Inferior parietal cortex (tissue), 1 donor: Measurements from ENCODE around the gene TMEM187.

Experiments used
- DNase-seq: peaks from one replicate; pipeline ENCODE4 v3.0.0-alpha.2; 2016; ENCODE audit errors: extremely low spot score

Gene TMEM187, protein sequence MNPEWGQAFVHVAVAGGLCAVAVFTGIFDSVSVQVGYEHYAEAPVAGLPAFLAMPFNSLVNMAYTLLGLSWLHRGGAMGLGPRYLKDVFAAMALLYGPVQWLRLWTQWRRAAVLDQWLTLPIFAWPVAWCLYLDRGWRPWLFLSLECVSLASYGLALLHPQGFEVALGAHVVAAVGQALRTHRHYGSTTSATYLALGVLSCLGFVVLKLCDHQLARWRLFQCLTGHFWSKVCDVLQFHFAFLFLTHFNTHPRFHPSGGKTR

DNA sequence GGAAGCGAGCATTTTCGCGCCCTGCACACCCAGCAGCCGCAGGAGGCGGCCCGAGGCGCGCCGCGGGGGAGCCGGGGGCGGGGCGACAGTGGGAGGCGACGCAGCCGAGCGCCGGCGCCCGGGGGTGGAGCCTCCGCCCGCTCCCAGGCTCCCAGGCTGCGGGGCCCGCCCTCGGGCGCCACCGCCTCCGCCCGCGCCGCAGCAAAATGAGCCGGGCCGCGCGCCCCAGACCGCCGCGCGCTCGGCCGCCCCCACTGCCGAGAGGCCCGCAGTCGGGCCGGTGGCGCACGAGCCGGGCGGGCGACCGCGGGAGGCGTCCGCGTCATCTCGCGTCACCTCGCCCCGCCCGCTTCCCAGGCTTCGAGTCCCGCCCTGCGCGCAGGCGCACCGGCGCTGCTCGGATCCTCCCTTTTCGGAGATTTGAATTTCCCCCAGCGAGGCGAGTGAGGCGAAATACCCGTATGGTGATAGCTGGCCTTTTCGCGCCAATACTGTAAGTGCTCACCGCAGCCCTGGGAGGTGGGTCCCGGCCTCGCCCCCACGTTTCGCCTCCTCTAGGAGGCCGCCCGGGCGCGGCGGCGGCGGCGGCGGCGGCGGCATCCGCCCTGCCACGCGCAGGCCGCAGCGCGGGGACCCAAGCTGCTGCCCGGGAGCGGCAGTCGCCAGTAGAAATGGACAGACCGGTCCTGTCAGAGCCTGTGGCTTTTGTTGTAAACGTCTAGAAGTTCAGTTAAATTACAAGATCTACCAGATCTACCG, at the start of gene TMEM187:
TSS of gene TMEM187 (plus strand) at position 387 of the 759 bp plus-strand sequence. CDS start 9,309 bp downstream, outside the sequence.
- DNase-seq = peak; percentile 85

DNA sequence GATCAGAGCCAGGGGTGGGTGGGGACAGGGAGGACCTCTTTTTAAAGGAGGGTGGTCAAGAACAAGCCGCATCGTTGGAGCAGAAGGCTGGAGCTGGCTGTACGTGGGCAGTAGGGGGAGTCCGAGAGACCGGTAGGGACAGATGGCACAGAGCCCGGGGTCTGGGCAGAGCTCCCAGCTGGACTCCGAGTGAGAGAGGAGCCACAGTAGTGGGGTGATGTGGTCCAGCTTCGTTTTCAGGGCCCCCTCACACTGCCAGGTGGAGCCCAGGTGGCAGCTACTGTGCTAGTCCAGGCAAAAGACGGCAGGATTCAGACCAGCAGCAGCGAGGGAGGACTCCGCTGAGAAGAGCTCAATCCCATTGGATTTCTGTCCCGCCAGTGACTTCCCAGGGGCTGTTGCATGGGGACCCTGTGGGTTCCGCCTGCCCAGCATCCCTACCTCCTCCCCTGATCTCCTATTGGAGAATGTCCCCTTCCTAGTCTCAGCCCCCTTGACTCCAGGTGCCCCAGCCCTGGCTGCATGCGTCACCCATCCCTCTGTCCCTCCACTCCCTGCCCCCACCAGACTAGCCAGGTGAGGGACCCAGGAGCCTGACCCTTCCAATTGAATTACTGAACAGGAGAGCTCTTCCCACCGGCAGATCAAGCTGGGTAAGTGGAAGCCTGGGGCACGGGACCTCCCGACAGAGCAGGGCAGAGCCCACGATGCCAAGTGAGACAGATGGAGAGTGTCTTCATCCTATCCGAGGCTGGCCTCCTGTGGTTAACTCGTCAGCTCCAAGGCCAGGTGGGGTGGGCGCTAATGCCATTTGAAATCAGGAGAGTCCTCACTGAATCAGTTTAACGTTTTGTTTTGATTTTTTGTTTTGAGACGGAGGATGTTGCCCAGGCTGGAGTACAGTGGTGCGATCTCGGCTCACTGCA, 49.4 kb upstream of the TMEM187 start:
- no peak for DNase-seq

DNA sequence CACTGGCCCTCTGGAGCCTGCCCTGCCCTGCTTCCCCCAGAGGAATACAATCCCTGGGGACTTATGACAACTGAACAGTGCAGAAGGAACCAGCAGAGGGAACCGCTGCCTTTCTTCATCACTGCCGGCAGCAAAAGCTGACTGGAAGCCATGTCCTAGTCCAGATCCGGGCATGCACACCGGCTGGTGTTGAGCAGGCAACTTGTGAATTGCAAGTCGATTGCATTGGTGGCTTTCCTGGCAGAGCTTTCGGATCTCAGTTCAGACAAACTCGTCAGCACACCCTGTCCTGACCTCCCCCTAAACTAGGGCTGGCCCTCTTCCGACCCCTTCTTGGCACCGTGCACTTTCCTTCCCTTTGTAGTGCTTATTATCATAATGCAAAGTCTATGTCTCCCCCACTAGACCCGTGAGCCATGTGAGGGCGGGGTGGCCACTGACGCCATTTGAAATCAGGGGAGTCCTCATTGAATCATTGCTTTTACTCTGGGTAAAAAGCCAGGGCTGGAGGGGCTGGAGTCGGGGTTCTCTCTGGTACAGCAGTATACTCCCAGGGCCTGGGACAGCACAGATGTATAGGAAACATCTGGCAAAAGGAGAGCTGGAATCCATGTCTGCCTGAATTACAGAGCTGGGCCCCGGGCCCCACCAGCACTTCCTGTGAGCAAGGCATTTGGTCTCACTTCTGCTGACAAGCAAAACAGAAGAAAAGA, 48.2 kb upstream of the TMEM187 start:
- no peak for DNase-seq

DNA sequence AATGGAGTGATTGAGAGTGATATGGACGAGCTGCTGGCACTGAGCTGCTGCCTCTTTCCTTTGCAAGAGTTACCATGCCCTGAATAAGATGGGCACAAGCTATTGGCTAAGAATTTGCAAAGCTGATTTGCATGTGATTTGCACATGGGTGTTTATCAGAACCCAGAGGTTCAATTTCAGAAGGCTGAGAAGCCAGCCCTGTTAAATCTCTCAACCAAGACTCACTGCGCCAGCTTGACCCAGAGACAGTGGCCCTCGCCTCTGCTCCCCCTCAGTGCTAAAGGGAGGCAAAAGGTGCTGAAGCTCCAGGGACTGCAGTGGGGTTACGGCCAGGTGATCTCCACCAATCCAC, 47.2 kb upstream of the TMEM187 start:
- no peak for DNase-seq

DNA sequence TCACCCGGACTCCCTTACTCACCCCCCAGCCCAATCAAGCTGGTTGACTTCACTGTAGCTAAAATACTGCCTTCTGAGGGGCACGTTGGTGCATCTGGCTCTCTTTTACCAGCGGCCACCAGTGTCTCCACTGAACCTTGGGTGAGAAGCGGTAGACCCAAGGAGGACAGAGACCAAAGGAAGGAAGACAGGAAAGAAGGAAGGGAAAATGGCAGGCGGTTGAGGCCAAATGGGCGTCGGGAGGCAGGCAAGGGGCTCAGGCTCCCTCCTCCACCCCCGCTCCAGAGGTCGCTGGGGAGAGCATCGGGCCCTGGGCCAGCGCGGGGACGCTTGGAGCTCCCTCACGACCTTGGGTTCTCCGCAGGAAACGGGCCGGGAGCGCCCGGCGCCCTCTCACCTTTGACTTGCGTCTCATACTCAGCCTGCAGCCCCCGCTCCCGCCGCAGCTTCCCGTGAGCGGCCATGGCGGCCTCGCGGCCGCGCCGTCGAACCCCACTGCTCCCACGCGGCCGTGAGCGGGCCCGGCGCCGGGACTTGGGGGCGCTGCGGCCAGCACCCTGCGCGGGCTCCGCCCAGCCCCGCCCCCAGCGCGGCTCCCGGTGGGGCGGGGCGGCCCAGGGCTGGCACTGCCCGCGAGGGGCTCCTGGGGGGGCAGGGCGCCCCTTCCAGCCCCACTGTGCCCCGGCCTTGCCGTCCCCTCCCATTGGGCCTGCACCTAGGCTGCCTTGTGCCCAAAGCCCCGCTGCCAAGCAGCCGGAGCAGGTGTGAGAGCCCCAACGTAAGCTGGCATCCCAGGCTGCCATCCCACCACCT, 46.6 kb upstream of the TMEM187 start, which contains the start of gene ARHGAP4:
TSS of gene ARHGAP4 (minus strand) at position 526 of the 813 bp plus-strand sequence. CDS start at position 464, 62 bp downstream.
- DNase-seq = no peak

DNA sequence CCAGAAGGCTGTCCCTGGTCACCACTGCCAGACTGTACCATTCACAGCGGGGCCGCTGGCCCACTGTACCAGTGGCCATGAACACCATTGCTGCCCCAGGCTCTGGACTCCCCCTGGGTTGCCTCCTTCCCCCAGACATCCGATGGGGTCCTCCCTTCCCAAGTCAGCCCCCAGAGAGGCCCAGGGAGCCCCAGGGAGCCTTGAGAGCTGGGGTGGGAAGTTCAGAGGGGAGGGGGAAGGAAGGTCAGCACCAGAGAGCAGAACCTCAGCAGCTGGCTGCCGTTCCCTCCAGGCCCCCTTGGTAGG, 46.0 kb upstream of the TMEM187 start:
- DNase-seq = no peak

DNA sequence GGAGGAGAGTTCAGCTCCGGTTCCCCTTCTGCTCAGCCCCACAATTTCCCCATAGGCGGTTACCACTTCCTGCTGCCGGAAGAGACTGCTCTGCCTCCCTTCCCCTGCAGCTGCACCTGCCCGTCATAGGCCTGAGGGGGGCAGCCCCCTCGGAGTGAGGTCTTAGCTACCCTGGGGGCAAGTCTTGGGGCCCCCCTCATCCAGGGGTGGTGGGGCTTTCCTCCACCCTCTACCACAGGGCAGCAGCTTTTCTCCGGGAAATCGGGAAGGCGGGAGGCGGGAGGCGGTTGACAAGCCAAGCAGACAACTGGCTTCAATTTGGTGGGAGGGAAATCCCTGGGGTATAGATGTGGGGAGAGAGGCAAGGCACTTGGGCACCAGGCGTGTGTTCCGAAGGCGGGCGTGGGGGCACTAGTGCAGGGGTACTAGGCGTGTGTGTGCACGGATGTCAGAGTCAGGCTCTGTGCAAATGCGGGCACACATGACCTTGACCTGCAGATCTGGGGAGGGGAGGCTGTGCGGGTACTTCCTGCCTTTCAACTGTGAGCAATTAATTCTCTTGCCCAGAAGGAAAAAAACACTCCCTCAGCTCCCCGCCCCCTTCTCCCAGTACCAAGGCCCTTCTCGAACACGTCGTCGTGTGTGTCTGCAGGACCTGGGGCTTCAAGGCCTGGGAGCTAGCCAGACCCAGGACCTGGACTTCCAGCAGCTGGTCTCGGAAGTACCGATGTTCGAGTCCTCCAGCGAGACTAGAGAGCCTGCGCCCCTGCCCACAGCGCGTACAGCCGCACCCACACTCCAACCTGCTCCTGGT, 45.5 kb upstream of the TMEM187 start:
- no peak for DNase-seq

DNA sequence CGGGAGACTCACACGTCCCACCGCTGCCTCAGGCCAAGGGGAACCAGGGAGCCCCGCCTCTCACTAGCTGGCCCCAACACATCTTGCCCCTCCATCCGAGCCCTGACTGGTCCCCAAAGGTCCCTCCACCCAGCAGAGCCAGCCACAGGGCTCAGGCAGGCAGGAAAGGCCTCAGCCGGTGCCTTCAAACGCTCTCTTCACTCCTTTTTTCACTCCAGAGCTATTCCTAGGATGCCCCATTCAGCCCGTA, 45.0 kb upstream of the TMEM187 start:
- DNase-seq = no peak

DNA sequence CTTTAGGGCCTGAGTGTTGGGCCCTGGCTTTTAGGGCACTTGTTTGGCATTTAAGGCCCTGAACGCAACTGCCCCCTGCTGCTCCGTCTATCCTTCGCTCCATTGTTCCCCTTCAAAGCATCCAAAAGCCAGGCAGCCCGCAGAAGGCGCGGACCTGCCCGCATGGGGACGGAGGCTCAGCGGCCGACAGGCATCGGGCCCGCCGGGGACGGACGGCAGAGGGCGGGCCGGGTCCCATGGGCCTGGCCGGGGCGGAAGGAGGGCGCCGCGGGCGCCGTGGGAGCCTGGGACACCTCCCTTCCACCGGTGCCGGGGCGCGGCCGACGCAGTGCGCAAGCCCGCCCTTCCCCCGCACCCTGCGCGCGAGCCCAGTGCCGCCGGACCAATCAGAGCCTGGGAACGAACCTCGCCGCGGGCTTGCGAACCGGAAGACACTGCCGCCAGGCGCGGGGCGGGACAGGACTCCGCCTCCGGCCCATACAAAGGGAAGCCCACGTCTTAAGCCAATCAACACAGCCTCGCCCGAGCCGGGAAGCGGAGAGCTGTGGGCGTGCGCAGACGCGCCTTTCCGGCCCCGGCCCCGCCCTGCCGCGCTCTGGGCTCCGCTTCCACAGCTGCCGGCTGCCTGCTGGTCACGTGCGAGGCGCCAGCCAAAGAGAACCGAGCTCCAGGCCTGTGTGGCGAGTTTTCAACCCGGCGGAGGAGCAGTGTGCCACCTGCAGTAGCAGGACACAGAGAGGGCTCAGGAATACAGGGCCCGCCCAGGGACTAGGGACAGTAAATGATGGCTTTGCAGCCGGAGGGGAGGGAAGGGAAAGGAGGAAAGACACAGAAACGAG, 44.4 kb upstream of the TMEM187 start:
- DNase-seq = peak; percentile 89

DNA sequence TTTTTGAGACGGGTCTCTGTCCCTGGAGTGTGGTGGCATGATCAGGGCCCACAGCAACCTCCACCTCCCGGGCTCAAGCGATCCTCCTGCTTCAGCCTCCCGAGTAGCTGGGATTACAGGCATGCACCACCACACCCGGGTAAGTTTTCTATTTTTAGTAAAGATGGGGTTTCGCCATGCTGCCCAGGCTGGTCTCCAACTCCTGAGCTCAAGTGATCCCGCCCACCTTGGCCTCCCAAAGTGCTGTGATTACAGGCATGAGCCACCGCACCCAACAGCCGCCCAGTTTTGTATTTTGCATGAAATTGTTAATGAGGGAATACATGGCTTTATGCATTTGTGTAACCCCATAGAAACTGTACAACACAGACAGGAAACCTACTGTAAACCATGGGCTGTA, 43.7 kb upstream of the TMEM187 start:
- DNase-seq = no peak

DNA sequence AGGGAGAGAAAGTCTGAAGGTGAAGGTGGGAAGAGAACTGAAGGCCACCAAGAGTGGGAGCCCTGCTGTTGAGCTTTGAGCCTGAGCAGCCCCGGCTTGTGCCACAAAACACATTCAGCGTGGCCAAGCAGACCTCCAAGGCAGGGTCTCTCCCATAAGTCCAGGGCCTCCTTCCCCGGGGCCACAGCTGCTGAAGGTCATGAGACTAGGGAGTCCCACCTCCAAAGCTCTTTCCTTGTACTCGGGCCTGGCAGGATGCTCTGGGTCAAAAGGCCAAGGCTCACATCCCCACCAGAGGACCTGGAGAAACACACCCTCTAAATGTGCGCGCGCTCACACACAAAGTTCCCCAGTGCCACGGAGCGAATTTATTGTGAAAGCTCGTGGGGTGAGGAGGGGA, 43.0 kb upstream of the TMEM187 start:
- no peak for DNase-seq

DNA sequence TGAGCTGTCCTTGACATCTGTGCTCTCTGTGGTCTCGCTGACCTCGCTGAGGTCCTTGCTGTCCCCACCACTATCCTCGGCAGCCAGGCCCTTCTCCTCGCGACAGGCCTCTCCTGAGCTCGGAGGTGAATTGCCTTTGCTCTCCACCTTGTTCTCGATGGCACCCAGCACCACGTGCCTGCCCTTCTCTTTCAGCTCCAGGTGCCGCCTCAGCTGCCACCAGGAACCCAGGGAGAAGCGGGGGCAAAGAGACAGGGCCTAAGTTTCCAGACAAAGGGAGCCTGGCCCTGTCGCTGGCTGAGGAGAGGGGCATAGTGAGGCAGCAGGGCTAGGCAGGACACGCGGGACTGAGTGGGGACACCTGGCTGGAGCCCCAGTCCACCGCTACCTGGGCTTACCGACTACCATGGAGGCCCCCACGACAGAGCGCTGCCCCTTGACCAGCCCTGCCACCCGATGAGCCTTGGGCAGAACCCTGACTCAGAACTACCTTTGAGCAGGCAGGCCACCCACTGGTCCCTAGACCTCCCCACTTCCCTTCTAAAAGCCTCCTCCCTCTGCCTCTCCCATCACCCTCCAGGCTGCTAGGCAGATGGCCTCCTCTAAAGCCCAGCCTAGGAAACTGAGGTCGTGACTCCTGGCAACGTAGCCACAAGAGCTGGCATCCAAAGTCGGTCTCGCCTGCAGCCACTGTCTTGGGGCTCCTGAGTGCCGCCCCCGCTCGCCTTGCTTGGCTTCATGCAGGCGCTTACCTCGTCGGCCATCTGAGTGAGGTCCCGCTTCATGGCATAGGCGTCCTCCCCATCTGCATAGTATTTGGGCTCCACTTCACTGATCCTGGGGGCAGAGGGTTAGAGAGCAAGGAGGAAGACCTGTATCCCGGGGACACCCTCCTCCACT, 42.3 kb upstream of the TMEM187 start:
- no peak for DNase-seq

DNA sequence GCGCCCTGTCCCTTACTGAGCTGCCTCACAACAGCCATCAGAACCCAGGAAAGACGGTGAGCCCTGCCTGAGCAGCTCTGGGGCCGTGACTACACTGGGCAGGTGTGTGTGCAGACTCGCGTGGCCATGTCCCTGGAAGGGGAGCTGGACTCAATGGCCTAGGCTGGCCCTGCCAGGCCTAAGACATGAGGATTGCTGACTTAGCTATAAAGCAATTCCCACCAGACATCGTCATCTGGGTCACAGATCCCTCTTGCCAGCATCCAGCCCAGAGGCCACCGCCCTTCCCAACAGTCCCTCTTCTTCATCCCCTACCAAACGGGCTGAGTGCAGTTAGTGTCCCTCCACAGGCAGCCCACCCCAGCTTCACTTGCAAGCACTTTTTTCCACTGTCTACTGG, 41.4 kb upstream of the TMEM187 start:
- DNase-seq = no peak

DNA sequence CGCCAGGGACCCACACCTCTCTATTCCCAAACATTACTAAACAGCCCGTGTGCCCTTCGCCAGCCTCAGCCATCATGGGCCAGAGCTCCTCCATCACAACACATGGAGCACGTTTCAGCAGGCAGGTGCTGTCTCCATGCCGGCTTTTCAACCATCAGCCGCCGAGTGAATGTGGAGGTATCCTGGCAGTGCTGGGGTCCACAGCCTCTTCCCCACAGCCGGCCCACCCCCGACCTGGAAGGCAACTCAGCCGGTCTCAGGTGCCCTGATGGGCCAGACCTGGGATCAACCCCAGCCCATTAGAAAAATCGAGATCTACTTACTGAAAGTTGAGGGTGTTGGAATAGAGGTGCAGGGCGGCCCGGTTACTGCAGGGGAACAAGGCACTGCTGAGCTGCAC, 40.8 kb upstream of the TMEM187 start:
- no peak for DNase-seq

DNA sequence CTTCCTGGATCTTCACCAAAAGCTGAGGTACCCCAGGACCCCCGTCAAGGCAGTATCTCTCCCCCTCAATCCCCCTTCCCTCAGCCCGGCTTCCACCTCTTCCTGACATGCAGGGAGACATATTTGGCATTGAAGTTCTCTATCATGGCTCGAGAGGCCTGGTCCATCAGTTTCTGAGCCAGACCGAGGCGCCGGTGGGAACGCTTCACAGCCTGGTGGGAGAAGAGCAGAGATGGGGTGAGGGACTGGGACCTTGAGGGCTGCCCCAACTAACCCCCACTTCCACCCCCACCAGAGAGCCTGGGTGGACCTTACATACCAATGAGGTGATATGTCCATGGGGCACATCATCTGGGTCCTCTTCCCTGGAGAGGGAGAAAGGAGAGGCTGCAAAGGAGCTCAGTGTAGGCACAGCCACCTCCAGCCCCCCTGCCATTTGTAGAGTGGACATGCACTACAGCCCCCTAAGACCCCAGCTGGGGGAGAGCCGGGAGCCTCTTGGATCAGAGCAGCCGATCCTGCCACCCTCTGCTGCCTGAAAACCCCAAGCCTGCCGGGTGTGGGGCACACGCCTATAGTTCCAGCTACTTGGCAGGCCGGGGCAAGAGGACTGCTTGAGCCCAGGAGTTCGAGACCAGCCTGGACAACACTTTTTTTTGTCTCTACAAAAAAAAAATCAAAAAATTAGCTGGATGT, 40.2 kb upstream of the TMEM187 start:
- no peak for DNase-seq

DNA sequence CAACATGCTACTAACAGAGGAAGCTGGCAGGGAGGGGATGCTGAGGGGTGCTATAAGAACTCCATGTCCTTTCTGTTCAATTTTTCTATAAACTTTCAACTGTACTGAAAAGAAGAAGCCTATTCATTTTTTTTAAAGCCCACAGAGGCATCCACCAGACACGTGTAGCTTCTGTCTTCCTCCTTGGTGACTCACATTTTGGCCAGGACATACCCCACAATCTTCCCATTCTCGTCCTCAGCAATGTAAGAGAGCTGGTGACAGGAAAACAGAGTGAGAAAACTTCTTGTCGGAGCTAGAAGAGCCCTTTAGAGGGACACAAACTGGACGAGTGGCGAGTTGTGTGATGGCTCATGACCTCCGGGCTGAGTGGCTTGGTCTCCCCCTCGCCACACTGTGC, 38.8 kb upstream of the TMEM187 start:
- no peak for DNase-seq

DNA sequence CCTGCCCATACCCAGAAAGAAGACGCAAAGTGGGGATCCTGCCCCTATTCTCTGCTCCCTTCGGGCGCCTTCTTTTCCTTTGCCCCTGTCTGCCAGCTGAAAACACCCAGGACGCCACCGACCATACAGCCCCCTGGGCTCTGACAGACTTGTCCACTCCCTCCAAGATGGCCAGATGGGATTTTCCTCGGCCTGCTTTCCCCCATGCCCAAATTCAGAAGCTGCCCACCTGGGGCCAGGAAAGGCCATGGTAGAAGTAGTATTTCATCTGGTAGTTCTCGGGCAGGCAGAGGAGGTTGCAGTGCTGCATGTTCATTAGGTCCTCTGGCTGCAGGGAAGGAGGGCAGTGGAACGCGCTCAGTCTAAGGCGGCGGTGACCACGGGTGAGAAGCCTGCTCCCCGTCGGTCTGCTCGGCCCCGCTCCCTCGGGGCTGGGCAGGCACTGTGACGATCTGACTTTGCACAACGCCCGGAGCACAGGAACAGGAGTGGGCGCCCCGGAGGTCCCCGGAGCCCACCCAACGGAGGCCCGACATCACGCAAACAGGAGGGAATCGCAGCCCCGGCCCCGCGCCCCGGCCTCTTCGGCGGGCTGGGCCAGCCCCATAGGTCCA, 38.3 kb upstream of the TMEM187 start:
- no peak for DNase-seq
